ENCODE measurements around the gene EFCAB5.

GRCh38 chr17:29958947-29959657 lies 17.7 kb downstream of the EFCAB5 start:
- no peak for TF ChIP-seq EZH2 (IDR thresholded peaks at IDR 0.05)
- TF ChIP-seq FOXP2 (optimal IDR thresholded peaks at IDR 0.05; ENCODE audit: control extremely low read depth, extremely low read length, insufficient read depth) = no peak

Measured in SK-N-MC (cell line).